ENCODE results near the gene CIRBP. TPM values are rescaled to one million over a fixed set of nuclear protein-coding genes. Genes with fewer than 3 reads are reported as not detected.
A peak's percentile ranks its signal among the peaks of the same experiment; 100 is the strongest.

Gene CIRBP
- total and polyA plus RNA-seq, 4 donors = 41.1 to 135 (median 96.9) TPM

DNA sequence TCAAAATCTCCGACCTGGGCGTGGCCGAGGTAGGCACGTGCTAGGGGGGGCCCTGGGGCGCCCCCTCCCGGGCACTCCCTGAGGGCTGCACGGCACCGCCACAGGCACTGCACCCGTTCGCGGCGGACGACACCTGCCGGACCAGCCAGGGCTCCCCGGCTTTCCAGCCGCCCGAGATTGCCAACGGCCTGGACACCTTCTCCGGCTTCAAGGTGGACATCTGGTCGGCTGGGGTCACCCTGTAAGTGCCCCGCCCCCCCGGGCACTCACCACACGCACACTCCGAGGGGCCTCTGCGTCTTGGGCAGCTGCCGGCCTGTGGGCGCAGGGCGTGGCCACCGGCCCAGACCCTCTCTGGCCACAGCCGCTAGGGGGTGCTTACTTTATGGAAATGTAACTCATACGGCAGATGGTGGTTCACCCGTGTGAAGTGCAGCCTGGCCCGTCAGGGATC is 48.6 kb upstream of the CIRBP start:
- no peak for DNase-seq (ENCODE audit: low spot score)
- TF ChIP-seq, protein P1, sequence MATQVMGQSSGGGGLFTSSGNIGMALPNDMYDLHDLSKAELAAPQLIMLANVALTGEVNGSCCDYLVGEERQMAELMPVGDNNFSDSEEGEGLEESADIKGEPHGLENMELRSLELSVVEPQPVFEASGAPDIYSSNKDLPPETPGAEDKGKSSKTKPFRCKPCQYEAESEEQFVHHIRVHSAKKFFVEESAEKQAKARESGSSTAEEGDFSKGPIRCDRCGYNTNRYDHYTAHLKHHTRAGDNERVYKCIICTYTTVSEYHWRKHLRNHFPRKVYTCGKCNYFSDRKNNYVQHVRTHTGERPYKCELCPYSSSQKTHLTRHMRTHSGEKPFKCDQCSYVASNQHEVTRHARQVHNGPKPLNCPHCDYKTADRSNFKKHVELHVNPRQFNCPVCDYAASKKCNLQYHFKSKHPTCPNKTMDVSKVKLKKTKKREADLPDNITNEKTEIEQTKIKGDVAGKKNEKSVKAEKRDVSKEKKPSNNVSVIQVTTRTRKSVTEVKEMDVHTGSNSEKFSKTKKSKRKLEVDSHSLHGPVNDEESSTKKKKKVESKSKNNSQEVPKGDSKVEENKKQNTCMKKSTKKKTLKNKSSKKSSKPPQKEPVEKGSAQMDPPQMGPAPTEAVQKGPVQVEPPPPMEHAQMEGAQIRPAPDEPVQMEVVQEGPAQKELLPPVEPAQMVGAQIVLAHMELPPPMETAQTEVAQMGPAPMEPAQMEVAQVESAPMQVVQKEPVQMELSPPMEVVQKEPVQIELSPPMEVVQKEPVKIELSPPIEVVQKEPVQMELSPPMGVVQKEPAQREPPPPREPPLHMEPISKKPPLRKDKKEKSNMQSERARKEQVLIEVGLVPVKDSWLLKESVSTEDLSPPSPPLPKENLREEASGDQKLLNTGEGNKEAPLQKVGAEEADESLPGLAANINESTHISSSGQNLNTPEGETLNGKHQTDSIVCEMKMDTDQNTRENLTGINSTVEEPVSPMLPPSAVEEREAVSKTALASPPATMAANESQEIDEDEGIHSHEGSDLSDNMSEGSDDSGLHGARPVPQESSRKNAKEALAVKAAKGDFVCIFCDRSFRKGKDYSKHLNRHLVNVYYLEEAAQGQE (IDR thresholded peaks at IDR 0.05) = no peak
- TF ChIP-seq HNF4G (IDR thresholded peaks at IDR 0.05) = no peak
- TF ChIP-seq EGR1 (IDR thresholded peaks at IDR 0.05; ENCODE audit: low read depth in 2 of 2) = no peak
- Histone ChIP-seq H3K27me3 (ENCODE audit: control insufficient read depth in 4 of 4, insufficient read depth in 4 of 4, low read length in 3 of 4) (no peaks in the 10 kb centered on the region), H3K4me3 (ENCODE audit: low read depth in 1 of 3, low read length in 3 of 3) (no peak overlapping the region), H3K27ac (ENCODE audit: low read depth in 1 of 2, low read length in 2 of 2) (no peak overlapping the region), H3K36me3 (ENCODE audit: control insufficient read depth in 4 of 4, insufficient read depth in 3 of 4, low read depth in 1 of 4, low read length in 3 of 4) (peaks cover 0 to 21% (median 11%) of the 10 kb centered on the region in 4 donors), H3K9me3 (ENCODE audit: control insufficient read depth in 4 of 4, low read length in 3 of 4) (no peaks in the 10 kb centered on the region), H3K9ac (ENCODE audit: low read depth in 1 of 2, low read length in 2 of 2) (no peak overlapping the region), H3K4me1 (ENCODE audit: control insufficient read depth in 4 of 4, insufficient read depth in 4 of 4, low read length in 3 of 4) (peaks cover 1 to 10% (median 6%) of the 10 kb centered on the region in 4 donors)
- WGBS = 91% methylated on average over 33 of the region's 33 CpGs

DNA sequence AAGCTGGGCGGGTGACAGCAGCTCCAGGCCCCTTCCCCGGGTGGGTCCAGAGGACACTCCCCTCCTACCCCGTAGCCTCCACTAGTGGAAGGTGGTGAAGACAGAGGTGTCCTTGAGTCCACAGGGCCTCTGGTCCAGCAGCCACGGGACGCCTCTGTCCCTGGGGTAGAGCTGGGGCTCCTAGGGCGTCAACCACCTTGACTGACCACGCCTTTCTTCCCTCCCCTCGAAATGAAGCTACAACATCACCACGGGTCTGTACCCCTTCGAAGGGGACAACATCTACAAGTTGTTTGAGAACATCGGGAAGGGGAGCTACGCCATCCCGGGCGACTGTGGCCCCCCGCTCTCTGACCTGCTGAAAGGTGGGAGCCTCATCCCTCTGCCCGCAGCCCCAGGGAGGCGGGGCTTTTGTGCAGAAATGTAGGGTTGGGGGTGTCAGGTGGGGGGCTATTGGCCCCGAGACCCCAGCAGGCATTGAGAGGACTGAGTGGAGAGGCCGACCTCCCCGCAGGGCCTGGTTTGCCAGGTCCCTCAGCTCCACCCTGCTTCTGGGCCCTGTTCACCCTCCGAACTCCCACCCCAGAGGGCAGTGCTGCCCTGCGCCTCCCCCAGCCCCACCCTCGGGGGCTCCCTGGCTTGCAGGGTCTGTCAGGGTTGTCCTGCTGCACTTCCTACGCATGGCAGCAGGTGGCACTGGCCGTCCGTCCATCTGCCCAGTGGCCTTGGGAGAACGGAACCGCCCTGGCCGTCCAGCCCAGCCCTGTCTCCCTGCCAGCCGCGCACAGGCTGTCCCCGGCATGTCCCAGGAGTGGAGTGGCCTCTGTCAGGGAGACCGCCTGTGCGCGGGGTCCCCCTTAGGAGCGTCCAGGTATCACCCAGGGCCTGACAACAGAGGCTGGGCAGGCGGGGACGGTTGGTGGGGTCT is 47.9 kb upstream of the CIRBP start:
- H3K27me3 ChIP-seq (ENCODE audit: control insufficient read depth in 4 of 4, insufficient read depth in 4 of 4, low read length in 3 of 4) = no peaks in the 10 kb centered on the region
- no peak for TF ChIP-seq YY1 (IDR thresholded peaks at IDR 0.05)
- TF ChIP-seq FOXA2 (IDR thresholded peaks at IDR 0.05) = no peak
- no peak for TF ChIP-seq EGR1 (IDR thresholded peaks at IDR 0.05; ENCODE audit: low read depth in 2 of 2)
- no peak for TF ChIP-seq FOXA1 (IDR thresholded peaks at IDR 0.05)
- TF ChIP-seq, protein P2, sequence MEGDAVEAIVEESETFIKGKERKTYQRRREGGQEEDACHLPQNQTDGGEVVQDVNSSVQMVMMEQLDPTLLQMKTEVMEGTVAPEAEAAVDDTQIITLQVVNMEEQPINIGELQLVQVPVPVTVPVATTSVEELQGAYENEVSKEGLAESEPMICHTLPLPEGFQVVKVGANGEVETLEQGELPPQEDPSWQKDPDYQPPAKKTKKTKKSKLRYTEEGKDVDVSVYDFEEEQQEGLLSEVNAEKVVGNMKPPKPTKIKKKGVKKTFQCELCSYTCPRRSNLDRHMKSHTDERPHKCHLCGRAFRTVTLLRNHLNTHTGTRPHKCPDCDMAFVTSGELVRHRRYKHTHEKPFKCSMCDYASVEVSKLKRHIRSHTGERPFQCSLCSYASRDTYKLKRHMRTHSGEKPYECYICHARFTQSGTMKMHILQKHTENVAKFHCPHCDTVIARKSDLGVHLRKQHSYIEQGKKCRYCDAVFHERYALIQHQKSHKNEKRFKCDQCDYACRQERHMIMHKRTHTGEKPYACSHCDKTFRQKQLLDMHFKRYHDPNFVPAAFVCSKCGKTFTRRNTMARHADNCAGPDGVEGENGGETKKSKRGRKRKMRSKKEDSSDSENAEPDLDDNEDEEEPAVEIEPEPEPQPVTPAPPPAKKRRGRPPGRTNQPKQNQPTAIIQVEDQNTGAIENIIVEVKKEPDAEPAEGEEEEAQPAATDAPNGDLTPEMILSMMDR (IDR thresholded peaks at IDR 0.05; ENCODE audit: low read depth, low read length, missing input control) = peak; percentile 71
- TF ChIP-seq RAD21 (IDR thresholded peaks at IDR 0.05) = peak; percentile 80 to 87
- TF ChIP-seq JUND (IDR thresholded peaks at IDR 0.05) = no peak
- TF ChIP-seq HNF4A (conservative IDR thresholded peaks at IDR 0.05) = no peak
- no peaks in the 10 kb centered on the region for H3K9me3 ChIP-seq (ENCODE audit: control insufficient read depth in 4 of 4, low read length in 3 of 4)
- no peak for DNase-seq (ENCODE audit: low spot score)
- no peak overlapping the region for H3K9ac ChIP-seq (ENCODE audit: low read depth in 1 of 2, low read length in 2 of 2)
- 62% methylated on average over 38 of the region's 38 CpGs for WGBS
- H3K27ac ChIP-seq (ENCODE audit: low read depth in 1 of 2, low read length in 2 of 2) = no peak overlapping the region
- no peak overlapping the region for H3K4me3 ChIP-seq (ENCODE audit: low read depth in 1 of 3, low read length in 3 of 3)
- peaks cover 0 to 7% (median 3%) of the 10 kb centered on the region in 4 donors for H3K4me1 ChIP-seq (ENCODE audit: control insufficient read depth in 4 of 4, insufficient read depth in 4 of 4, low read length in 3 of 4)
- H3K36me3 ChIP-seq (ENCODE audit: control insufficient read depth in 4 of 4, insufficient read depth in 3 of 4, low read depth in 1 of 4, low read length in 3 of 4) = peaks cover 0 to 24% (median 11%) of the 10 kb centered on the region in 4 donors

DNA sequence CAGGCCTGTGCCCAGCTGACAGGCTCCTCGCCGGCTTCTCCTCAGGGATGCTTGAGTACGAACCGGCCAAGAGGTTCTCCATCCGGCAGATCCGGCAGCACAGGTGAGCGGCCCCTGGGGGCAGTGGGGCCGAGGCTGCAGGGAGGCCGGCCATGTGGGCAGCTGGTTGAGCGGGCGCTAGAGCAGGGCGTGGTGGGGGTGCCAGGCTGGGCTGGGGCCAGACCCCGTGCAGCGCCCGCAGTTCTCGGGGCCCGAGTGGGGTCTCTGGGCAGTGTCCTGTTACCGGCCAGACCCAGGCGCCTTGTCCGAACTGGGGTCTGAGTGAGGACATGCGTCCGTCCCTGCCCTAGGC is 47.3 kb upstream of the CIRBP start:
- H3K4me3 ChIP-seq (ENCODE audit: low read depth in 1 of 3, low read length in 3 of 3) = no peak overlapping the region
- no peak for DNase-seq (ENCODE audit: low spot score)
- no peaks in the 10 kb centered on the region for H3K9me3 ChIP-seq (ENCODE audit: control insufficient read depth in 4 of 4, low read length in 3 of 4)
- 94% methylated on average over 22 of the region's 22 CpGs for WGBS
- H3K36me3 ChIP-seq (ENCODE audit: control insufficient read depth in 4 of 4, insufficient read depth in 3 of 4, low read depth in 1 of 4, low read length in 3 of 4) = peaks cover 0 to 29% (median 11%) of the 10 kb centered on the region in 4 donors
- H3K27me3 ChIP-seq (ENCODE audit: control insufficient read depth in 4 of 4, insufficient read depth in 4 of 4, low read length in 3 of 4) = no peaks in the 10 kb centered on the region
- H3K4me1 ChIP-seq (ENCODE audit: control insufficient read depth in 4 of 4, insufficient read depth in 4 of 4, low read length in 3 of 4) = peaks cover 0 to 7% (median 3%) of the 10 kb centered on the region in 4 donors
- no peak overlapping the region for H3K9ac ChIP-seq (ENCODE audit: low read depth in 1 of 2, low read length in 2 of 2)
- no peak overlapping the region for H3K27ac ChIP-seq (ENCODE audit: low read depth in 1 of 2, low read length in 2 of 2)
- TF ChIP-seq, protein P1 (IDR thresholded peaks at IDR 0.05) = no peak
- TF ChIP-seq NR2F2 (IDR thresholded peaks at IDR 0.05) (no peak), RAD21 (IDR thresholded peaks at IDR 0.05) (no peak), HNF4G (IDR thresholded peaks at IDR 0.05) (no peak), SP1 (IDR thresholded peaks at IDR 0.05) (no peak), EGR1 (IDR thresholded peaks at IDR 0.05; ENCODE audit: low read depth in 2 of 2) (no peak), FOXA1 (IDR thresholded peaks at IDR 0.05) (no peak), JUND (IDR thresholded peaks at IDR 0.05) (no peak), RXRA (IDR thresholded peaks at IDR 0.05) (no peak), TAF1 (conservative IDR thresholded peaks at IDR 0.05) (no peak), YY1 (IDR thresholded peaks at IDR 0.05) (no peak), FOXA2 (IDR thresholded peaks at IDR 0.05) (no peak)
- TF ChIP-seq, protein P3, sequence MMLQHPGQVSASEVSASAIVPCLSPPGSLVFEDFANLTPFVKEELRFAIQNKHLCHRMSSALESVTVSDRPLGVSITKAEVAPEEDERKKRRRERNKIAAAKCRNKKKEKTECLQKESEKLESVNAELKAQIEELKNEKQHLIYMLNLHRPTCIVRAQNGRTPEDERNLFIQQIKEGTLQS (IDR thresholded peaks at IDR 0.05) = no peak
- TF ChIP-seq, protein P4, sequence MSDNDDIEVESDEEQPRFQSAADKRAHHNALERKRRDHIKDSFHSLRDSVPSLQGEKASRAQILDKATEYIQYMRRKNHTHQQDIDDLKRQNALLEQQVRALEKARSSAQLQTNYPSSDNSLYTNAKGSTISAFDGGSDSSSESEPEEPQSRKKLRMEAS (IDR thresholded peaks at IDR 0.05) = no peak

Data from liver (tissue), 9 donors.